B cell (primary cell): ENCODE results near the gene CDNF.

ENCODE experiments used
- EZH2 ChIP-seq: IDR thresholded peaks from 2 replicates; pipeline ENCODE4 v1.6.1; 2012; ENCODE audit warnings: borderline replicate concordance, low read depth, mild to moderate bottlenecking, moderate library complexity, low read length; ENCODE audit not compliant: insufficient read depth, poor library complexity, severe bottlenecking
- TF ChIP-seq, protein P1 (sequence below): fragments of 200-600 bp; IDR thresholded peaks from one replicate; pipeline ENCODE4 v1.8.0; 2022; ENCODE audit warnings: antibody characterized with exemption, mild to moderate bottlenecking

DNA sequence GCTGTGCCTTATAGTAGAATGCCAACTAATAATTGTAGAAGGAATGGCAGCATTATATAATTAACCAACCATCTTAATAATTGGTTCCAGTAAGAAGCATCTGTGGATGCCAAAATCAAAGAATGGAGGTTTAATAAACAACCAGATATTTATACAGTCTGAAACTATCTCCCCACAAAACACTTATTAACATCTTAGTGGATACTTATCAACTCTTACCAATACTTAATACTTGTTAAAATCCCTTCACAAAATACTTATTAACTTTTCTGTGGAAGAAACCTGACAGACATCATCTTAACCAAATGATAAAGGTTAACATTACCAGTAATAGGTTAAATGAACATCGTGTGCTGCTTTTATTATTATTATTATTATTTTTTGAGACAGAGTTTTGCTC is 34.0 kb downstream of the CDNF start:
- no peak for TF ChIP-seq EZH2
- TF ChIP-seq, protein P1, sequence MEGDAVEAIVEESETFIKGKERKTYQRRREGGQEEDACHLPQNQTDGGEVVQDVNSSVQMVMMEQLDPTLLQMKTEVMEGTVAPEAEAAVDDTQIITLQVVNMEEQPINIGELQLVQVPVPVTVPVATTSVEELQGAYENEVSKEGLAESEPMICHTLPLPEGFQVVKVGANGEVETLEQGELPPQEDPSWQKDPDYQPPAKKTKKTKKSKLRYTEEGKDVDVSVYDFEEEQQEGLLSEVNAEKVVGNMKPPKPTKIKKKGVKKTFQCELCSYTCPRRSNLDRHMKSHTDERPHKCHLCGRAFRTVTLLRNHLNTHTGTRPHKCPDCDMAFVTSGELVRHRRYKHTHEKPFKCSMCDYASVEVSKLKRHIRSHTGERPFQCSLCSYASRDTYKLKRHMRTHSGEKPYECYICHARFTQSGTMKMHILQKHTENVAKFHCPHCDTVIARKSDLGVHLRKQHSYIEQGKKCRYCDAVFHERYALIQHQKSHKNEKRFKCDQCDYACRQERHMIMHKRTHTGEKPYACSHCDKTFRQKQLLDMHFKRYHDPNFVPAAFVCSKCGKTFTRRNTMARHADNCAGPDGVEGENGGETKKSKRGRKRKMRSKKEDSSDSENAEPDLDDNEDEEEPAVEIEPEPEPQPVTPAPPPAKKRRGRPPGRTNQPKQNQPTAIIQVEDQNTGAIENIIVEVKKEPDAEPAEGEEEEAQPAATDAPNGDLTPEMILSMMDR, result no peak
